ENCODE measurements around the gene CBLC. TPM values are rescaled to one million over a fixed set of nuclear protein-coding genes. Genes with fewer than 3 reads are reported as not detected.

Gene CBLC
- total RNA-seq, 1 experiment from 2014 or later = not detected

- Histone ChIP-seq H3K27me3 (no peaks in the 10 kb centered on the region), H3K4me1 (peaks cover 24% of the 10 kb centered on the region), H3K27ac (no peak overlapping the region), H3K36me3 (no peaks in the 10 kb centered on the region), H3K4me3 (no peak overlapping the region), H3K9me3 (replicated peaks) (no peaks in the 10 kb centered on the region)
- no peak for DNase-seq
Measured at GRCh38 chr19:44741258-44741731, 36.4 kb upstream of the CBLC start.

GRCh38 chr19:44741841-44742329 lies 35.8 kb upstream of the CBLC start:
- H3K27ac ChIP-seq = peak overlapping the region; percentile 44
- H3K27me3 ChIP-seq = no peaks in the 10 kb centered on the region
- peak; percentile 89 to 92 for DNase-seq
- no peaks in the 10 kb centered on the region for H3K36me3 ChIP-seq
- H3K4me1 ChIP-seq = peaks cover 27% of the 10 kb centered on the region
- no peaks in the 10 kb centered on the region for H3K9me3 ChIP-seq (replicated peaks)
- H3K4me3 ChIP-seq = no peak overlapping the region

- Histone ChIP-seq H3K9me3 (replicated peaks) (no peaks in the 10 kb centered on the region), H3K4me3 (no peak overlapping the region), H3K36me3 (no peaks in the 10 kb centered on the region), H3K27ac (peak overlapping the region; percentile 44), H3K27me3 (no peaks in the 10 kb centered on the region), H3K4me1 (peaks cover 29% of the 10 kb centered on the region)
- no peak for DNase-seq
Measured at GRCh38 chr19:44742330-44743061, 35.2 kb upstream of the CBLC start.

- Histone ChIP-seq H3K4me3 (no peak overlapping the region), H3K36me3 (no peaks in the 10 kb centered on the region), H3K27me3 (no peaks in the 10 kb centered on the region), H3K4me1 (peaks cover 29% of the 10 kb centered on the region), H3K27ac (peak overlapping the region; percentile 5; the same call in 1 of the 2 replicates), H3K9me3 (replicated peaks) (no peaks in the 10 kb centered on the region)
- DNase-seq = no peak
Measured at GRCh38 chr19:44744871-44745332, 32.8 kb upstream of the CBLC start.

- Histone ChIP-seq H3K27me3 (no peaks in the 10 kb centered on the region), H3K27ac (peak overlapping the region; percentile 5; the same call in 1 of the 2 replicates), H3K4me1 (peaks cover 29% of the 10 kb centered on the region), H3K36me3 (no peaks in the 10 kb centered on the region), H3K9me3 (replicated peaks) (no peaks in the 10 kb centered on the region), H3K4me3 (no peak overlapping the region)
- peak; percentile 90 to 92 for DNase-seq
Measured at GRCh38 chr19:44745341-44745831, 32.3 kb upstream of the CBLC start.

- DNase-seq = no peak
- Histone ChIP-seq H3K27ac (no peak overlapping the region), H3K27me3 (no peaks in the 10 kb centered on the region), H3K9me3 (replicated peaks) (no peaks in the 10 kb centered on the region), H3K4me1 (peaks cover 26% of the 10 kb centered on the region), H3K36me3 (no peaks in the 10 kb centered on the region), H3K4me3 (no peak overlapping the region)
Measured at GRCh38 chr19:44745887-44746600, 31.6 kb upstream of the CBLC start.

- Histone ChIP-seq H3K4me3 (no peak overlapping the region), H3K9me3 (replicated peaks) (no peaks in the 10 kb centered on the region), H3K27ac (no peak overlapping the region), H3K27me3 (no peaks in the 10 kb centered on the region), H3K36me3 (no peaks in the 10 kb centered on the region), H3K4me1 (peaks cover 22% of the 10 kb centered on the region)
- DNase-seq = no peak
Measured at GRCh38 chr19:44746616-44746945, 31.1 kb upstream of the CBLC start.

- H3K4me1 ChIP-seq = peaks cover 19% of the 10 kb centered on the region
- H3K9me3 ChIP-seq (replicated peaks) = no peaks in the 10 kb centered on the region
- DNase-seq = peak; percentile 94 to 95
- peak overlapping the region; percentile 75 for H3K4me3 ChIP-seq
- no peaks in the 10 kb centered on the region for H3K36me3 ChIP-seq
- H3K27ac ChIP-seq = peak overlapping the region; percentile 63
- H3K27me3 ChIP-seq = no peaks in the 10 kb centered on the region
Measured at GRCh38 chr19:44746946-44747738, 30.5 kb upstream of the CBLC start.

- DNase-seq = peak; percentile 66 to 72
- Histone ChIP-seq H3K36me3 (no peaks in the 10 kb centered on the region), H3K4me3 (peak overlapping the region; percentile 75), H3K27me3 (no peaks in the 10 kb centered on the region), H3K4me1 (peaks cover 17% of the 10 kb centered on the region), H3K27ac (peak overlapping the region; percentile 63), H3K9me3 (replicated peaks) (no peaks in the 10 kb centered on the region)
Measured at GRCh38 chr19:44747739-44748425, 29.8 kb upstream of the CBLC start.

GRCh38 chr19:44748426-44749254 lies 29.1 kb upstream of the CBLC start, which contains the start of gene BCL3:
BCL3 (plus strand) TSS chr19:44748708; CDS start chr19:44748791, 83 bp downstream.
- peak; percentile 66 to 67 for DNase-seq

GRCh38 chr19:44749292-44749691 lies 28.4 kb upstream of the CBLC start:
- peak overlapping the region; percentile 75 for H3K4me3 ChIP-seq
- no peaks in the 10 kb centered on the region for H3K9me3 ChIP-seq (replicated peaks)
- no peaks in the 10 kb centered on the region for H3K27me3 ChIP-seq
- peaks cover 22% of the 10 kb centered on the region for H3K4me1 ChIP-seq
- no peak for DNase-seq
- peak overlapping the region; percentile 23; the same call in 1 of the 2 replicates for H3K27ac ChIP-seq
- H3K36me3 ChIP-seq = no peaks in the 10 kb centered on the region

More at GRCh38 chr19:44748426-44749254, 29.1 kb upstream of the CBLC start, which contains the start of gene BCL3:
- H3K4me3 ChIP-seq = peak within 1 kb of the TSS; percentile 75
- H3K36me3 ChIP-seq = no peaks in the 10 kb centered on the region
- H3K27me3 ChIP-seq = no peaks in the 10 kb centered on the region
- no peaks in the 10 kb centered on the region for H3K9me3 ChIP-seq (replicated peaks)
- peaks cover 19% of the 10 kb centered on the region for H3K4me1 ChIP-seq
- H3K27ac ChIP-seq = peak within 1 kb of the TSS; percentile 63

- peaks cover 24% of the 10 kb centered on the region for H3K4me1 ChIP-seq
- H3K27ac ChIP-seq = no peak overlapping the region
- DNase-seq = no peak
- no peaks in the 10 kb centered on the region for H3K27me3 ChIP-seq
- H3K4me3 ChIP-seq = no peak overlapping the region
- H3K36me3 ChIP-seq = no peaks in the 10 kb centered on the region
- H3K9me3 ChIP-seq (replicated peaks) = no peaks in the 10 kb centered on the region
Measured at GRCh38 chr19:44749994-44750393, 27.7 kb upstream of the CBLC start.

GRCh38 chr19:44752123-44752815 lies 25.4 kb upstream of the CBLC start:
- H3K27me3 ChIP-seq = no peaks in the 10 kb centered on the region
- no peak overlapping the region for H3K27ac ChIP-seq
- no peaks in the 10 kb centered on the region for H3K9me3 ChIP-seq (replicated peaks)
- H3K36me3 ChIP-seq = peaks cover 3% of the 10 kb centered on the region; the same call in 1 of the 2 replicates
- DNase-seq = no peak
- peaks cover 20% of the 10 kb centered on the region for H3K4me1 ChIP-seq
- no peak overlapping the region for H3K4me3 ChIP-seq
